Left colon (tissue), 2 donors: Measurements from ENCODE around the gene PRDM15. TPM values are rescaled to one million over a fixed set of nuclear protein-coding genes. Genes with fewer than 3 reads are reported as not detected.

ENCODE experiments used
- ATAC-seq: fragments of 200-7000 bp; cut with Tn5 transposase; one replicate; pipeline ENCODE4 v1.9.1; 2020; ENCODE audit warnings: mild to moderate bottlenecking, moderate library complexity
- DNase-seq, 2 donors: peaks; one replicate each; pipeline ENCODE4 v3.0.0-alpha.2; 2020
- intact Hi-C, 2 donors: fragments of 100-400 bp; cut with DNase I in 1 of 2; cut with micrococcal nuclease in 1 of 2; formaldehyde crosslinking; loops; one replicate each; pipeline versions ENCODE4 v1.11.2 to v1.14.0; 2022; cut with DNase I, micrococcal nuclease
- total RNA-seq, 2 donors: library from RNA; stranded (reverse); fragmentation: NEBNext Ultra II Directional; extraction: Animal tissue kit (Norgen Biotek cat#: 25700); gene quantifications; one replicate each; pipeline ENCODE4 v1.2.1, GENCODE V29; 2021
- donor health status: DM: no; HTN: no; CAD: no.
- donor health status: DM: yes; HTN: yes; CAD: no.

The PRDM15 gene
- total RNA-seq, 2 donors from 2014 or later = 5.1 to 7.8 TPM

GRCh38 chr21:41750532-41751151, 128.5 kb downstream of the PRDM15 start:
- intact Hi-C loops = no loop called here
- ATAC-seq = no peak
- no peak for DNase-seq

GRCh38 chr21:41750051-41750450, 129.1 kb downstream of the PRDM15 start:
- DNase-seq = no peak
- intact Hi-C loops = no loop called here
- ATAC-seq = no peak

GRCh38 chr21:41749286-41749685, 129.9 kb downstream of the PRDM15 start:
- intact Hi-C loops = no loop called here
- no peak for DNase-seq

More at GRCh38 chr21:41749286-41749685, 129.9 kb downstream of the PRDM15 start:
- no peak for ATAC-seq

Other genes with a start within 250 kb of the PRDM15 start
- gene RIPK4, start 112.3 kb downstream of the PRDM15 start, total RNA-seq = 10 to 100 TPM; 11.0 to 16.0 TPM
- 10 to 100 TPM; 13.5 to 17.7 TPM for gene C2CD2, start 74.7 kb upstream of the PRDM15 start, total RNA-seq
- gene ZBTB21, start 131.0 kb upstream of the PRDM15 start, total RNA-seq = 10 to 100 TPM; 15.1 to 15.2 TPM
- under 1 TPM; 0.28 to 0.43 TPM for gene UMODL1, start 192.0 kb upstream of the PRDM15 start, total RNA-seq